ENCODE measurements around the gene INSYN1.
"Not testable (repeated sequence)": the region's sequence is repeated elsewhere in the genome, so short reads cannot be mapped to it uniquely, and the experiment has no call there.

Gene INSYN1

GRCh38 chr15:73737535-73737934, 15.6 kb downstream of the INSYN1 start:
- Histone ChIP-seq H3K36me3 (ENCODE audit: low read length) (no peaks in the 10 kb centered on the region), H3K4me3 (ENCODE audit: insufficient read depth, low read length, poor library complexity, severe bottlenecking) (no peak overlapping the region), H2AFZ (ENCODE audit: low read depth, low read length, severe bottlenecking) (no peak overlapping the region), H3K9me3 (ENCODE audit: insufficient read depth, low read length) (no peaks in the 10 kb centered on the region), H3K27me3 (ENCODE audit: low read length) (no peaks in the 10 kb centered on the region), H3K27ac (ENCODE audit: low read depth, low read length) (no peak overlapping the region), H3K9me2 (replicated peaks; ENCODE audit: insufficient read depth, low read length) (no peaks in the 10 kb centered on the region), H4K20me1 (ENCODE audit: low read depth, low read length) (no peaks in the 10 kb centered on the region), H3K9ac (ENCODE audit: low read length) (no peak overlapping the region), H3F3A (ENCODE audit: insufficient read depth) (no peaks in the 10 kb centered on the region), H3K79me2 (ENCODE audit: insufficient read depth, low read length) (no peaks in the 10 kb centered on the region), H3K4me2 (ENCODE audit: low read depth, low read length, poor library complexity, severe bottlenecking) (no peak overlapping the region)
- no peak for TF ChIP-seq CTCF (IDR thresholded peaks at IDR 0.05; ENCODE audit: insufficient read depth, low read length, poor library complexity, severe bottlenecking)
- TF ChIP-seq EZH2phosphoT487 (conservative IDR thresholded peaks at IDR 0.05; ENCODE audit: low read length) = no peak

- Histone ChIP-seq H3F3A (ENCODE audit: insufficient read depth) (no peaks in the 10 kb centered on the region), H3K4me3 (ENCODE audit: insufficient read depth, low read length, poor library complexity, severe bottlenecking) (no peak overlapping the region), H3K9me3 (ENCODE audit: insufficient read depth, low read length) (no peaks in the 10 kb centered on the region), H3K27ac (ENCODE audit: low read depth, low read length) (no peak overlapping the region), H3K9ac (ENCODE audit: low read length) (no peak overlapping the region), H3K79me2 (ENCODE audit: insufficient read depth, low read length) (no peaks in the 10 kb centered on the region), H3K36me3 (ENCODE audit: low read length) (no peaks in the 10 kb centered on the region), H2AFZ (ENCODE audit: low read depth, low read length, severe bottlenecking) (no peak overlapping the region), H3K9me2 (replicated peaks; ENCODE audit: insufficient read depth, low read length) (no peaks in the 10 kb centered on the region), H3K4me2 (ENCODE audit: low read depth, low read length, poor library complexity, severe bottlenecking) (no peak overlapping the region), H3K27me3 (ENCODE audit: low read length) (no peaks in the 10 kb centered on the region), H4K20me1 (ENCODE audit: low read depth, low read length) (no peaks in the 10 kb centered on the region)
- TF ChIP-seq CTCF (IDR thresholded peaks at IDR 0.05; ENCODE audit: insufficient read depth, low read length, poor library complexity, severe bottlenecking) (no peak), EZH2phosphoT487 (conservative IDR thresholded peaks at IDR 0.05; ENCODE audit: low read length) (no peak)
Observed at GRCh38 chr15:73732930-73733329, 20.2 kb downstream of the INSYN1 start.

- H3F3A ChIP-seq (ENCODE audit: insufficient read depth); H3K9me2 ChIP-seq (replicated peaks; ENCODE audit: insufficient read depth, low read length); H3K36me3 ChIP-seq (ENCODE audit: low read length); H3K27ac ChIP-seq (ENCODE audit: low read depth, low read length); H3K9ac ChIP-seq (ENCODE audit: low read length); H3K9me3 ChIP-seq (ENCODE audit: insufficient read depth, low read length); H4K20me1 ChIP-seq (ENCODE audit: low read depth, low read length); H3K79me2 ChIP-seq (ENCODE audit: insufficient read depth, low read length); H3K4me2 ChIP-seq (ENCODE audit: low read depth, low read length, poor library complexity, severe bottlenecking); H3K4me3 ChIP-seq (ENCODE audit: insufficient read depth, low read length, poor library complexity, severe bottlenecking); H2AFZ ChIP-seq (ENCODE audit: low read depth, low read length, severe bottlenecking); H3K27me3 ChIP-seq (ENCODE audit: low read length): not testable (repeated sequence)
Observed at GRCh38 chr15:73732051-73732450, 21.1 kb downstream of the INSYN1 start.

GRCh38 chr15:73727330-73727976, 25.7 kb downstream of the INSYN1 start:
- TF ChIP-seq CTCF (IDR thresholded peaks at IDR 0.05; ENCODE audit: insufficient read depth, low read length, poor library complexity, severe bottlenecking) (no peak), EZH2phosphoT487 (conservative IDR thresholded peaks at IDR 0.05; ENCODE audit: low read length) (no peak)
- Histone ChIP-seq H3K4me3 (ENCODE audit: insufficient read depth, low read length, poor library complexity, severe bottlenecking) (no peak overlapping the region), H3K9me3 (ENCODE audit: insufficient read depth, low read length) (no peaks in the 10 kb centered on the region), H3F3A (ENCODE audit: insufficient read depth) (no peaks in the 10 kb centered on the region), H3K79me2 (ENCODE audit: insufficient read depth, low read length) (no peaks in the 10 kb centered on the region), H4K20me1 (ENCODE audit: low read depth, low read length) (no peaks in the 10 kb centered on the region), H3K4me2 (ENCODE audit: low read depth, low read length, poor library complexity, severe bottlenecking) (no peak overlapping the region), H3K9ac (ENCODE audit: low read length) (no peak overlapping the region), H3K27ac (ENCODE audit: low read depth, low read length) (no peak overlapping the region), H3K9me2 (replicated peaks; ENCODE audit: insufficient read depth, low read length) (no peaks in the 10 kb centered on the region), H2AFZ (ENCODE audit: low read depth, low read length, severe bottlenecking) (no peak overlapping the region), H3K27me3 (ENCODE audit: low read length) (no peaks in the 10 kb centered on the region), H3K36me3 (ENCODE audit: low read length) (no peaks in the 10 kb centered on the region)
